ENCODE data around the gene APC.

APC gene

DNA sequence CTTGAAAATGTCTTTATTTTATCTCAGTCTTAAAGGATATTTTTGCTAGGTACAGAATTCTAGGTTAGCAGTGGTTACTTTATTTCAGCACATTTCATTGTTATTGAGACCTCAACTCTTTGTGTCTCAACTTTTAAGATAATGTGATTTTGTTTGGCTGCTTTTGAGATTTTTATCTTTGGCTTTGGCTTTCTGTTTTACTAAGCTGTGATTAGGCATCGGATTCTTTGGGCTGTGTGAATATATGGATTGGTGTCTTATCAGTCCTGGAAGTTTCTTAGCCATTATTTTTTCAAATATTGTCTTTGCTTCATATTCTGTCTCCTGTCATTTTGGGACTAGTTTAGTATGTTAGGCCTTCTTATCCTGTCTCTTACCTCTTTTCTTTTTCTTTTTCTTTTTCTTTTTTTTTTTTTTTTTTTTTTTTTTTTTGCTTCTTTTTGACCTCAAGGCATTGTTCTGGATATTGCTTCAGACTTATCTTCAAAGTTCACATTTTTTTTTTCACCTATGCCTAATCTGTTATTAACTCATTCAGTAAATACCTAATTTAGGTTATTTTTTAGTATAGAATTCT lies 20.1 kb upstream of the APC start:
- no peak for DNase-seq

DNA sequence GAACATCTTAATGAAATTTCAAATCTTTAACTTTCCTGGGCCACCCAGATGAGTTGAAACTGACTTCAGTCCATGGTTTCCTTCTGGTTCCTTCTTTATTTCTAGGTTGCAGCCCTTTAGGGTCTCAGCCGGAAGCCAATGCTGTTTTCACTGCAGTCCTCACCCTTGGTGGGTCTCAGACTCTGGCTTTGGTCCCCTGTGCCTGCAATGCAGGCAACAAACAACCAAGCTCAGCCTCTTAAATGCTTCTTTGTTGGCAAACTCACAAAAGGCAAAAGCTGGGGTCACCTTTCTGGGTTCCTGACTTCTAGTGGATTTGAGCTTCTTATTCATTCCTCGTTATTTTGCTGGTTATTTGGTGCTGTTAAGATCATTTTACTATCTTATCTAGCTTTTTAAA lies 19.3 kb upstream of the APC start:
- DNase-seq, result no peak

GRCh38 chr5:112720576-112720975 lies 17.1 kb upstream of the APC start:
- no peak for DNase-seq

DNA sequence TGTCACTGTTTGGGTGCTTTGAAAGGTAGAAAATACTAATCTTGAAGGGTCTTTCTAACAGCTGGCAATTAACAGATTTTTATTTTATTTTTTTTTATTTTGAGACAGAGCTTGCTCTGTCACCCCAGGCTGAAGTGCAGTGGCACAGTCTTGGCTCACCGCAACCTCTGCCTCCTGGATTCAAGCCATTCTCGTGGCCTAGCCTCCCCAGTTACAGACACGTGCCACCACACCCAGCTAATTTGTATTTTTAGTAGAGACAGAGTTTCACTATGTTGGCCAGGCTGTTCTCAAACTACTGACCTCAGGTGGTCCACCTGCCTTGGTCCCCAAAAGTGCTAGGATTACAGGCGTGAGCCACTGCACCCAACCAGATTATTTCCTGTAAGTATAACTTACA lies 12.8 kb upstream of the APC start:
- no peak for DNase-seq

DNA sequence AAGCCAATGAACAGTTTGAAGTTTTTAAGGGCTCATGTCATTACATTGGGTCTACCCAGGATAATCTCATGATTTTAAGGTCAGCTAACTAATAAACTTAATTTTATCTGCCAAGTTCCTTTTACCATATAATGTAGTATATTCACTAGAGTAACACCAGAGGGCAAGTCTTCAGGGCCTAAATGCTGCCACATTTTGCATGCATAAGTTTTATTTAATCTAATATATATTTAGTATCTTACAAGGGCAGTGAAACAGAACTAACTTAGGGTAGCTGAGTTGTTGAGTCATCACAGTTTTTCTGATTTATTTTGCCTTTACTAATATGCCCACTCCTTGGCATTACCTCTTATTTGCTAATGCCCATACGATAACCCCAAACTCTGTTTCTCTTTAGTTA lies 8.1 kb upstream of the APC start:
- DNase-seq, result no peak

DNA sequence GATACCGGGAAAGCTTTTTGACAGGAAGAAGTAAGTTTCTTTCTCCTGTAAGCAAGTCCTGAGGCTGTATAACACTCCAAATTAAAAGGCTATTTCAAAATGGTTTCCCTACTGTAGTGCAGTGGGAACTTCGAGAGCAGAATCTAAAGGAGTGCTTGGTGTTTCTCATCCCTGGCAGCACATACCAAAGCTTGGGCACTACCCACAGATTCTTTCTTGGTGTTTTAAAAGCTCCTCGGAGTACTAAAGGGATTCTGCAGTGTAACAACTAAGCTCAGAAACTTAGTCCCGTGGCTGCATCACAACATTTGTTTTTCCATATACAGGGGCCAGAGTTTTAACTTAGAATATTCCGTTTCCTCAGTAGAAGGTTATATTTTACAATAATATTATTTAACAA lies 5.6 kb upstream of the APC start:
- DNase-seq, result no peak

- no peak for DNase-seq
Measured at GRCh38 chr5:112733586-112733985, 4.1 kb upstream of the APC start.

DNA sequence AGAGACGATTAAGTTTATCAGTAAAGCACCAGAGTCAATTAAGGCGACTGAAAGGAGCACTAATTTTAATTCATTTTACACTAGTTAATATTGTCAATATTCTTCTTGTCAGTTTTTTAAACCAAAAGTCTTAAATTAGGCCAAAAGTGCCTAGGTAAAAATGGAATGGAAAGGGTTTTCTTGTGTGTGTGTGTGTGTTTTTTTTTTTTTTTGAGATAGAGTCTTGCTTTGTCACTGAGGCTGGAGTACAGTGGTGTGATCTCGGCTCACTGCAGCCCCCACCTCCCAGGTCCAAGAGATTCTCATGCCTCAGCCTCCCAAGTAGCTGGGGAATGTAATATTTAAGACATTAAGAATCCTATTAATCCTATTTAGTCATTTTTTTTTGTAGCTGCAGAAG lies 3.1 kb upstream of the APC start:
- DNase-seq, result peak; percentile 27

- peak; percentile 68 for DNase-seq
Measured at GRCh38 chr5:112735702-112736101, 2.0 kb upstream of the APC start.

DNA sequence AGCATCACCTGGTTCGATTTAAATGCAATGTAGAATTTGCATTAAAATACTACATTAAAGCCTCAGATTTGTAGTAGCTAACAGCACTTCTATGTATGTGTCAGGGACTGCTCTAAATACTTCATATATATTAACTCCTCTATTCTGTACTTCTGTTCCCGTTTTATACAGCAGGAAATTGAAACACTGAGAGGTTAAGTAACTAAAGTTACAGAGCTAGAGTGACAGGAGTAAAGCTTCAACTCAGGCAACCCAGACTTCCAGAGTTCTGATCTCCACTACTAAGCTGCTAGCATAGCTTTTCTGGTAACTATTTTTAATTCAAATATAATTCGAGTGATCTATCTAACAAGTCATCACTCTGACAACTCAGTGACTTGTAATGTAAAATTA lies 619 bp upstream of the APC start:
- no peak for DNase-seq

GRCh38 chr5:112738191-112738560 lies 491 bp downstream of the APC start:
- DNase-seq, result no peak

DNA sequence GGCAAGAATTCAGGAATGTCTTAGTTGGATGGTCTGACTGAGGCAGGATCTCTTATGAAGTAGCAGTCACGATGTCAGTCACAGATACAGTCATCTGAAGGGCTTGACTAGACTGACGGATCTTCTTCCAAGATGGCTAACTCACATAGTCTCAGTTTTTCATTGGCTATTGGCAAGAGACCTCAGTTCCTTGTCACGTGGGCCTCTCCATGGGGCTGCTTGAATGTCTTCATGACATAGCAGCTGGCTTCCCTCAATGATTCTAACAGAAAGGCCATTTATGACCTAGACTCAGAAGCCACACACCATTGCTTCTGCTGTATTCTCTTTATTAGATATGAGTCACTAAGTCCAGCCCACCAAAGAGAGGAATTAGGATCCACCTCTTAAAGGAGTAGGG lies 4.7 kb downstream of the APC start:
- no peak for DNase-seq

- DNase-seq, result no peak
Measured at GRCh38 chr5:112743631-112744030, 5.9 kb downstream of the APC start.

DNA sequence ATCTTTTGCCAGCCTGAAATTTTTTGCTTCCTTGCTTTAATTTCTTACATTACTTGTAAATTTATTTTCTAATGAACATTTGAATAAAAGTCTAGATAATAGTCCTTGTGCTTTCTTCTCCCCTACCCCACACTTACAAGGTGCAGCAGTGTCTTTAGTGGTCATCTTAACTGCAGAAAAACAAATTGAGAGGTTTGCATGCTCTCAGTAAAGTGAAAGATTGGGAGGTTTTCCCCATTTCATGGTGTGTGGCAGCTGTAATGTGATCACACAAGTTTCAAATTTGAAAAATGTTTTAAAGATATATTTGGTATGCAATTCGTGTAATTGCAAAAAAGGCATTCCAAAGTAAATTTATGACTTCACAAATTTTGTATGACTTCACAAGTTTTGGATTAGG lies 14.7 kb downstream of the APC start:
- DNase-seq, result no peak

GRCh38 chr5:112755703-112756102 lies 18.0 kb downstream of the APC start:
- DNase-seq, result no peak

DNA sequence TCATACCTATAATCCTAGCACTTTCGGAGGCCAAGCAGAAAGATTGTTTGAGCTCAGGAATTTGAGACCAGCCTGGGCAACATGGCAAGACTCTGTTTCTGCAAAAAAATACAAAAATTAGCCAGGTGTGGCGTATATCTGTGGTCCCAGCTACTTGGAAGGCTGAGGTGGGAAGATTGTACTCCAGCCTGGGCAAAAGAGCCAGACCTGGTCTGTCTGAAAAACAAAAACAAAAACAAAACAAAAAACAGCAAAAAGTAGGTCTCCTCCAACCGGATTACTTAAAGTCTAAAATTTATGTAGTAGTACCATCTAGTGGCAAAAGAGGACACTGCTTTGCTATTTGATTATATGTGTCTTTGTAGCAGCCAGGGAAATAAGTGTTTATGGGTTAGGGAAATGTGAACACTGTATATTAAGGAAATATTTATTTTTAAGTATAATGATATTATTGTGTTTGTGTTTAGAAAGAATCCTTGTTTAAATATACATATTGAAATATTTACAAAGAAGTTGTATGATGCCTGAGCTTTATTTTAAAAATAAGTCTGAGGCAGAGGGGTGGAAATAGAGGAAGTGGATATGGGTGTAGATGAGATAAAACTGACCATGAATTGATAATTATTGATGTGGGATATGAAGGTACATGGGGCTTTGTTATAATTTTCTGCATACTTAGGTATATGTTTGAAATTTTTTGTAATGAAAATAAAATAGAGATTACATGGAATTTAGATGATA lies 20.0 kb downstream of the APC start:
- peak; percentile 65 for DNase-seq

DNA sequence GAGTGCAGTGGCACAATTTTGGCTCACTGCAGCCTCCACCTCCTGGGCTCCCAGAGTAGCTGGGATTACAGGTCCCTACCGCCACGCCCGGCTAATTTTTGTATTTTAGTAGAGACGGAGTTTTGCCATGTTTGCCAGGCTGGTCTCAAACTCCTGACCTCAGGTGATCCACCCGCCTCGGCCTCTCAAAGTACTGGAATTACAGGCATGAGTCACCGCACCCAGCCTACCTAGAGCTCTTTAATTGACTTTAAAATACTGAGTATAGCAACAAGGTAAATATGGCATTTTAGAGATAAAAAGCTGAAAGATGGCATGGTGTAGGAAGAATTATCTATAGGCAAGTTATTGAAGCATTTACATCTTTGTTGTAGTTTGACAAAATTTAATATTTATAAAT lies 21.0 kb downstream of the APC start:
- DNase-seq, result no peak

- peak; percentile 63 for DNase-seq
Measured at GRCh38 chr5:112762113-112762810, 24.6 kb downstream of the APC start.

DNA sequence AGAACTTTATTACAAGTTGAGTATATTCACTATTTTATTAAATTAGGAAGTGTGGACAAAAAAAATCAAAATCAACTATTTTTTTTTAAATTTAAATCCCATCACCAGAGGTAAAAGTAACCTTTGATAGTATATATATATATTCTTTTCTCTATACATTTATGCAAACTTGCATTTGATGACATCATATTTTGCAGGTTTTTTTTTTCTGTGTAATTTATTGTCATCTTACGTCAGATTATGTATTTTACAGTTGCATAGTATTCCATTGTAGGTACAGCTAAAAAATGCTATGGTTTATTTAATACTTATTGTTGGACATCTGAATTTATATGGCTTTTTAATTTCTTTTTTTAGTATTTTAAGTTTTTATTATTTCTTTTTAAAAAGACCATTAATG lies 25.5 kb downstream of the APC start:
- no peak for DNase-seq

DNA sequence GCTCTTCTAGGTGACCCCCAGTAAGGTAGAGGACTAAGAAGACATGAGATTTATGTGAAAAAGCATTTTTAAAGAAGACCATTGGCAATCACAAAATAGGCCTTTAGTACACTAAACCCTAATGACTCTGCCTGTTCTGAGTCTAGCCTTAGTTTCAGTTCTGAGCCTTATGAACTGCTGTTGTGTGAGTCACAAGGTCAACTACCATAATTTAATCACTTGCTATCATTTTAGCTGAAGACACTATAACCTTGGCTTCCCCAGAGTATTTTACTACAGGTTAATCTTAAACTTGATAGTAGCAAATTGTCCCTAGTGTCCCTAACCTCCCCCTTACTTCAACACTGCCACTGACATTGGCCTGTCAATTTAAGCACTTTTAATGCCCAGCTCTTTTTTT lies 34.4 kb downstream of the APC start:
- DNase-seq, result peak; percentile 9

DNA sequence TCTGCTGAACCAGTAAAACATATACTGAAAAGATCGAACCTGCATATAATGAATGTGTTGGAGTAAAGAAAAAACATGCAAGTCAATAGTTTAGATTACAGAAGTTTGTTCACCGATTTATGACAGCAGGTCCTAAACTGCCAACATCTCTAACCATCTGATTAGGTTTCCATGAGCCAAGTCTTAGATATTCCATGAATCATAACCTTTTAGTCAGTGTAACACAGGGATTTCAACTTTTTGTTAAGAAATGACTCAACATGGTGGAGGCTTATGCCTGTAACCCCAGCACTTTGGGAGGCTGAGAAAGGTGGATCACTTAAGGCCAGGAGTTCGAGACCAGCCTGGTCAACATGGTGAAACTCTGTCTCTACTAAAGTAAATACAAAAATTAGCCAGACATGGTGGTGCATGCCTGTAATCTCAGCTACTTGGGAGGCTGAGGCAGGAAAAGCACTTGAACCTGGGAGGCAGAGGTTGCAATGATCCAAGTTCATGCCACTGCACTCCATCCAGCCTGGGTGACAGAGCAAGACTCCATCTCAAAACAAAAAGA lies 38.7 kb downstream of the APC start:
- DNase-seq, result peak; percentile 48

- peak; percentile 70 for DNase-seq
Measured at GRCh38 chr5:112779531-112779930, 41.8 kb downstream of the APC start.

- DNase-seq, result peak; percentile 20
Measured at GRCh38 chr5:112784726-112785125, 47.0 kb downstream of the APC start.

DNA sequence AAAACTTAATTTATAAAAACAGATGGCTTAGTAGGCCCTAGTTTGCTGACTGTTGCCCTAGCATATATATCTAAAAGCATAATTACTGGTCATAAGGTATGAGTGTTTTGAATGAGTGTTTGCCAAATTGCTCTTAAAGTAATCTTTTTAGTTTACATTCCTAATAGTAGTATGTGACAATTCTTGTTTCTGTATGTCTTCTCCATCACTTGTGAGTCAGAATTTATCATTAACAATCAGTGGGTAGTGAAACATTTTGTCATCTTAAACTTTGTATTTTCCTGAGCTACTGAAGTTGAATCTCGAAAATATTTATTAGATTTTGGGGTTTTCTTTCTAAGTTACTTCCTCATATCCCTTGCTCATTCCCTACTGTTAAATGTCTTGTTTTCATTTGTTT lies 49.6 kb downstream of the APC start:
- DNase-seq, result peak; percentile 7
